Breast epithelium (tissue), 4 donors: ENCODE data around the gene TCF4. TPM values are rescaled to one million over a fixed set of nuclear protein-coding genes. Genes with fewer than 3 reads are reported as not detected.

ENCODE experiments used
- DNase-seq, 2 donors: peaks; one replicate each; pipeline ENCODE4 v3.0.0-alpha.2; 2019; ENCODE audit warnings: low spot score in 2 of 2
- H3K27ac ChIP-seq, 2 donors: fragments of 200-600 bp; sonication (generic) in 1 of 2; one replicate each; pipeline ENCODE4 v1.5.1; 2016 to 2019; ENCODE audit warnings: mild to moderate bottlenecking in 1 of 2
- H3K27me3 ChIP-seq, 2 donors: fragments of 200-600 bp; sonication (generic) in 1 of 2; one replicate each; pipeline versions ENCODE4 v1.5.1 to v1.6.0; 2017 to 2019; ENCODE audit warnings: control low read depth in 1 of 2, mild to moderate bottlenecking in 1 of 2
- H3K36me3 ChIP-seq: fragments of 200-600 bp; one replicate; pipeline ENCODE4 v1.5.1; 2019
- H3K4me1 ChIP-seq, 2 donors: fragments of 200-600 bp; sonication (generic); one replicate each; pipeline ENCODE4 v1.5.1; 2016 to 2019; ENCODE audit warnings: control low read depth in 1 of 2
- H3K4me3 ChIP-seq, 3 donors: fragments of 200-600 bp; sonication (generic); 1 replicate in 2 of 3; 2 replicates in 1 of 3; pipeline ENCODE4 v1.5.1; 2016 to 2019; ENCODE audit warnings: mild to moderate bottlenecking in 3 of 3, moderate library complexity in 2 of 3
- H3K9me3 ChIP-seq, 2 donors: fragments of 200-600 bp; sonication (generic) in 1 of 2; one replicate each; pipeline ENCODE4 v1.5.1; 2016 to 2019; ENCODE audit warnings: control low read depth in 1 of 2
- CTCF ChIP-seq, 3 donors: fragments of 450-650 bp; IDR thresholded peaks; one replicate each; pipeline ENCODE4 v1.5.1; 2016 to 2017; ENCODE audit warnings: antibody characterized with exemption in 3 of 3, mild to moderate bottlenecking in 3 of 3, moderate library complexity in 3 of 3
- POLR2A ChIP-seq: fragments of 450-650 bp; IDR thresholded peaks from one replicate; pipeline ENCODE4 v1.6.1; 2016; ENCODE audit warnings: antibody characterized with exemption, mild to moderate bottlenecking, moderate library complexity
- POLR2AphosphoS5 ChIP-seq, 3 donors: sonication (generic); formaldehyde crosslinking; IDR thresholded peaks; one replicate each; pipeline ENCODE4 v1.6.1; 2017; ENCODE audit warnings: antibody characterized with exemption in 3 of 3
- intact Hi-C: fragments of 100-400 bp; cut with DNase I; formaldehyde crosslinking; loops from one replicate; pipeline ENCODE4 v1.15.1; 2023; ENCODE audit warnings: low total_unique reads
- total RNA-seq, 3 donors: library from RNA; depleted of rRNA; stranded (reverse); fragments of >200 nt; gene quantifications; one replicate each; pipeline ENCODE4 v1.1.0, GENCODE V29; 2016

TCF4 gene
- total RNA-seq, 3 donors from 2014 or later: 79.6 to 133 (median 114) TPM

GRCh38 chr18:55314031-55314430, 274.0 kb downstream of the TCF4 start:
- no peak for DNase-seq
- TF ChIP-seq POLR2A: no peak
- no peak for TF ChIP-seq CTCF (IDR thresholded peaks at IDR 0.05)
- TF ChIP-seq POLR2AphosphoS5 (IDR thresholded peaks at IDR 0.05): no peak
- Histone ChIP-seq H3K4me3 (no peak overlapping the region), H3K27ac (no peak overlapping the region), H3K36me3 (peaks cover 4% of the 10 kb centered on the region), H3K4me1 (no peaks in the 10 kb centered on the region), H3K9me3 (no peaks in the 10 kb centered on the region), H3K27me3 (no peaks in the 10 kb centered on the region)
- intact Hi-C loops: no loop called here

GRCh38 chr18:55310863-55311262, 277.1 kb downstream of the TCF4 start:
- Histone ChIP-seq H3K27ac (no peak overlapping the region), H3K9me3 (no peaks in the 10 kb centered on the region), H3K27me3 (no peaks in the 10 kb centered on the region), H3K4me3 (no peak overlapping the region), H3K36me3 (no peaks in the 10 kb centered on the region), H3K4me1 (no peaks in the 10 kb centered on the region)
- DNase-seq: no peak
- TF ChIP-seq POLR2AphosphoS5 (IDR thresholded peaks at IDR 0.05) (no peak), POLR2A (no peak), CTCF (IDR thresholded peaks at IDR 0.05) (no peak)
- intact Hi-C loops: no loop called here

DNA sequence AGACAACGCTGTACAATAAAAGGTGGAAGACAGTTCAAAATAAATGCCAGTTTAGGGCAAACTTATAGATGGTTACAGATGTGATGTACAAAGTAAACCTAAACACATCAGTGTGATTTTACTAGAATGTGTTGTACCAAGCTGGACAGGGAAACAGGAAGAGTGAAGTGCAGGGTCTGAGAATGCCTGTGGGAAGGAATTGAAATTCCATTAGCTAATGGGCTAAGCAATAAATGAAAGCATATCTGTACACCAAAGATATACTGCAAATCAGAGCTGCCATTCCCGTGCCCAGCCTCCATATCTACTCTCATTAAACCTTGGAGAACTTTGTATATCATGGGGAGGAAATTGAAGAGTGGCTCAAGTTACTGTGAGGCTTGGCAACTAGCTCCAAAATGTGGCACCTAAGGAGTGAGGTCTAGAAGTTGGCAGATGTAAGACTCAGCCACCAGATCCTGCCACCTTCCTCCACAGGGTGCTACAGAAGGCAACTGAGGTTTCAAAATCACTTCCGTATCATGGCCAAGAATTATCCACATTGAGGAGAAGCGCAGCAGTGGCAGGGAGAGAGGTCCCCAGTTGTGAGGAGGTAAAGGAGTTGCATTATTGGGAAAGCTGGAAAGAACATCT, 277.8 kb downstream of the TCF4 start:
- no peak for DNase-seq
- H3K27ac ChIP-seq: no peak overlapping the region
- TF ChIP-seq CTCF (IDR thresholded peaks at IDR 0.05) (no peak), POLR2A (no peak), POLR2AphosphoS5 (IDR thresholded peaks at IDR 0.05) (no peak)
- H3K36me3 ChIP-seq: no peaks in the 10 kb centered on the region
- H3K4me3 ChIP-seq: no peak overlapping the region
- H3K9me3 ChIP-seq: no peaks in the 10 kb centered on the region
- H3K27me3 ChIP-seq: no peaks in the 10 kb centered on the region
- no peaks in the 10 kb centered on the region for H3K4me1 ChIP-seq
- intact Hi-C loops: no loop called here

GRCh38 chr18:55309249-55309648, 278.7 kb downstream of the TCF4 start:
- H3K4me3 ChIP-seq: no peak overlapping the region

More at GRCh38 chr18:55309249-55309648, 278.7 kb downstream of the TCF4 start:
- H3K36me3 ChIP-seq: no peaks in the 10 kb centered on the region
- intact Hi-C loops: no loop called here
- no peaks in the 10 kb centered on the region for H3K9me3 ChIP-seq
- no peak for DNase-seq
- no peaks in the 10 kb centered on the region for H3K4me1 ChIP-seq
- H3K27ac ChIP-seq: no peak overlapping the region
- no peak for TF ChIP-seq POLR2AphosphoS5 (IDR thresholded peaks at IDR 0.05)
- TF ChIP-seq CTCF (IDR thresholded peaks at IDR 0.05): no peak
- TF ChIP-seq POLR2A: no peak
- no peaks in the 10 kb centered on the region for H3K27me3 ChIP-seq
